Heart right ventricle (tissue), 16 donors: ENCODE results near the gene MBNL1. TPM values are rescaled to one million over a fixed set of nuclear protein-coding genes. Genes with fewer than 3 reads are reported as not detected.

Experiments
- ATAC-seq, 8 donors: fragments of 200-7000 bp; cut with Tn5 transposase; one replicate each; pipeline ENCODE4 v1.9.1; 2020; ENCODE audit warnings: mild to moderate bottlenecking in 8 of 8, moderate library complexity in 8 of 8, moderate number of reproducible peaks in 1 of 8
- DNase-seq, 2 donors: peaks; one replicate each; pipeline ENCODE4 v3.0.0-alpha.2; 2020
- H3K27ac ChIP-seq, 10 donors: fragments of 200-600 bp; sonication (generic) in 2 of 10; one replicate each; pipeline versions ENCODE4 v1.5.0 to v1.8.0; 2020 to 2022; ENCODE audit warnings: mild to moderate bottlenecking in 3 of 10
- H3K27me3 ChIP-seq, 7 donors: fragments of 200-600 bp; one replicate each; pipeline ENCODE4 v1.8.0; 2021 to 2022; ENCODE audit warnings: mild to moderate bottlenecking in 2 of 7
- H3K36me3 ChIP-seq, 9 donors: fragments of 200-600 bp; sonication (generic) in 1 of 9; one replicate each; pipeline versions ENCODE4 v1.5.0 to v1.8.0; 2020 to 2022; ENCODE audit warnings: mild to moderate bottlenecking in 2 of 9
- H3K4me1 ChIP-seq, 9 donors: fragments of 200-600 bp; sonication (generic) in 1 of 9; one replicate each; pipeline versions ENCODE4 v1.5.0 to v1.8.0; 2020 to 2022; ENCODE audit warnings: mild to moderate bottlenecking in 4 of 9
- H3K4me3 ChIP-seq, 10 donors: fragments of 200-600 bp; sonication (generic) in 2 of 10; one replicate each; pipeline versions ENCODE4 v1.5.0 to v1.8.0; 2020 to 2022; ENCODE audit warnings: mild to moderate bottlenecking in 7 of 10, moderate library complexity in 2 of 10
- H3K9me3 ChIP-seq, 11 donors: fragments of 200-600 bp in 10 of 11; sonication (generic) in 2 of 11; one replicate each; pipeline versions ENCODE4 v1.5.0 to v1.8.0; 2013 to 2022; ENCODE audit warnings: mild to moderate bottlenecking in 2 of 11, control low read depth in 1 of 11, moderate library complexity in 1 of 11
- CTCF ChIP-seq, 9 donors: fragments of 200-600 bp; sonication (generic) in 2 of 9; IDR thresholded peaks; one replicate each; pipeline versions ENCODE4 v1.5.0 to v1.8.0; 2021 to 2022; ENCODE audit warnings: antibody characterized with exemption in 9 of 9, mild to moderate bottlenecking in 5 of 9, moderate library complexity in 1 of 9
- WGBS, 2 donors: extraction: QIAGEN DNeasy Blood & Tissue Kit; methylation state at CpG; one replicate each; pipeline ENCODE4 v1.1.7; 2013; ENCODE audit warnings: inconsistent platforms in 1 of 2; 5-methylcytosine and 5-hydroxymethylcytosine counted together
- intact Hi-C, 10 donors: fragments of 100-400 bp; cut with DNase I; formaldehyde crosslinking; loops; one replicate each; pipeline versions ENCODE4 v1.11.1 to v1.14.2; 2022
- polyA plus RNA-seq, 2 donors: library from polyadenylated mRNA; stranded (reverse); fragments of 200-250 nt; gene quantifications; one replicate each; pipeline ENCODE4 v1.2.3, GENCODE V29; 2013
- total RNA-seq, 10 donors: library from RNA; stranded (reverse); fragmentation: NEBNext Ultra II Directional in 3 of 10; extraction: Animal tissue kit (Norgen Biotek cat#: 25700) in 3 of 10; gene quantifications; one replicate each; pipeline versions ENCODE4 v1.2.1 to v1.2.4, GENCODE V29; 2021 to 2023
- donor health status: Arrhythmogenic right ventricular cardiomyopathy.
- donor health status: ischemic (EF 13 %, LVEDD 7.1; RV severe dilation, severe dysfunction).
- donor health status: healthy with polysubstance abuse.
- donor health status: DM: no; HTN: yes; CAD: no.
- donor health status: DM: no; HTN: no; CAD: no.
- donor health status: ischemic (EF 25% LVEDD 6.9; RV normal size, moderate dysfunction).
- donor health status: ischemic (EF 25% LVEDD 5.7; RV mildly dilated, moderate dysfunction).
- donor health status: healthy.
- donor health status: DM: yes; HTN: yes; CAD: no.
- donor health status: Ischemic cardiomyopathy.
- donor health status: ischemic (EF 35%, LVEDD 5.7; RV mildly dilated, moderate dysfunction).
- donor health status: nonischemic (EF 11% LVEDD 7.7; RV severe dilation, severe dysfunction).
- donor health status: DM: yes; HTN: yes; CAD: no.
- donor health status: PGD.
- donor health status: ischemic (EF 29% LVEDD 5.4; RV normal size, mild dysfunction).
- donor health status: nonischemic (EF 23%, LVEDD 6.1; RV moderate dilation, normal function).

MBNL1 gene
- total and polyA plus RNA-seq, 12 donors, result 33.1 to 236 (median 189) TPM

- intact Hi-C loops, result loop anchor here in 1 of 10 donors (10.0 kb wide), 1 partner anchor 96 kb away; no protein-coding TSS in a partner anchor
- Histone ChIP-seq H3K4me3 (no peak overlapping the region), H3K4me1 (peaks cover 0 to 93% (median 72%) of the 10 kb centered on the region in 9 donors), H3K27ac (peak overlapping the region in 5 of 10 donors; percentile 0 to 41 (median 23)), H3K9me3 (no peaks in the 10 kb centered on the region), H3K36me3 (peaks cover 0 to 12% (median 0%) of the 10 kb centered on the region in 9 donors), H3K27me3 (no peaks in the 10 kb centered on the region)
- ATAC-seq (peak in 1 of 8 donors; percentile 9), DNase-seq (no peak)
- TF ChIP-seq CTCF (IDR thresholded peaks at IDR 0.05), result no peak
- WGBS, 2 donors, result 69 to 76% methylated on average over 2 of the region's 2 CpGs
These were observed 79.9 kb downstream of the MBNL1 start for GRCh38 chr3:152348436-152349177.

GRCh38 chr3:152349392-152349791 is 80.7 kb downstream of the MBNL1 start:
- intact Hi-C loops, result loop anchor here in 1 of 10 donors (10.0 kb wide), 1 partner anchor 95 kb away; no protein-coding TSS in a partner anchor
- ATAC-seq, result no peak
- H3K4me1 ChIP-seq, result peaks cover 0 to 92% (median 75%) of the 10 kb centered on the region in 9 donors
- no peaks in the 10 kb centered on the region for H3K27me3 ChIP-seq
- no peak for TF ChIP-seq CTCF (IDR thresholded peaks at IDR 0.05)
- no peak overlapping the region for H3K4me3 ChIP-seq
- peaks cover 0 to 8% (median 0%) of the 10 kb centered on the region in 9 donors for H3K36me3 ChIP-seq
- H3K27ac ChIP-seq, result peak overlapping the region in 3 of 10 donors; percentile 0 to 25 (median 23)
- no peak for DNase-seq
- 77 to 82% methylated on average over 1 of the region's 1 CpG for WGBS, 2 donors
- no peaks in the 10 kb centered on the region for H3K9me3 ChIP-seq

- no peak overlapping the region for H3K4me3 ChIP-seq
- H3K27ac ChIP-seq, result peak overlapping the region in 1 of 10 donors; percentile 25
- no peak for ATAC-seq
- peaks cover 0 to 8% (median 0%) of the 10 kb centered on the region in 9 donors for H3K36me3 ChIP-seq
- no peaks in the 10 kb centered on the region for H3K27me3 ChIP-seq
- peaks cover 0 to 92% (median 73%) of the 10 kb centered on the region in 9 donors for H3K4me1 ChIP-seq
- intact Hi-C loops, result no loop called here
- TF ChIP-seq CTCF (IDR thresholded peaks at IDR 0.05), result no peak
- no peaks in the 10 kb centered on the region for H3K9me3 ChIP-seq
- DNase-seq, result no peak
These were observed 81.4 kb downstream of the MBNL1 start for GRCh38 chr3:152350139-152350538.

- Histone ChIP-seq H3K27me3 (no peaks in the 10 kb centered on the region), H3K4me1 (peaks cover 0 to 92% (median 70%) of the 10 kb centered on the region in 9 donors), H3K4me3 (no peak overlapping the region), H3K27ac (no peak overlapping the region), H3K36me3 (peaks cover 0 to 8% (median 0%) of the 10 kb centered on the region in 9 donors), H3K9me3 (no peaks in the 10 kb centered on the region)
- DNase-seq (no peak), ATAC-seq (no peak)
- TF ChIP-seq CTCF (IDR thresholded peaks at IDR 0.05), result no peak
- 91 to 98% methylated on average over 4 of the region's 4 CpGs for WGBS, 2 donors
- intact Hi-C loops, result no loop called here
These were observed 82.0 kb downstream of the MBNL1 start for GRCh38 chr3:152350776-152351175.
